ENCODE data around the gene SARNP. TPM values are rescaled to one million over a fixed set of nuclear protein-coding genes. Genes with fewer than 3 reads are reported as not detected.

The SARNP gene
- total and polyA plus RNA-seq, 4 donors: 19.1 to 34.2 (median 25.6) TPM

- Histone ChIP-seq H3K4me1 (ENCODE audit: control insufficient read depth in 4 of 4, insufficient read depth in 4 of 4, low read length in 3 of 4) (peaks cover 2 to 26% (median 15%) of the 10 kb centered on the region in 4 donors), H3K27ac (ENCODE audit: low read depth in 1 of 2, low read length in 2 of 2) (peak overlapping the region; percentile 93 to 96), H3K27me3 (ENCODE audit: control insufficient read depth in 4 of 4, insufficient read depth in 4 of 4, low read length in 3 of 4) (no peaks in the 10 kb centered on the region), H3K9ac (ENCODE audit: low read depth in 1 of 2, low read length in 2 of 2) (peak overlapping the region; percentile 68 to 95), H3K36me3 (ENCODE audit: control insufficient read depth in 4 of 4, insufficient read depth in 3 of 4, low read depth in 1 of 4, low read length in 3 of 4) (peaks cover 0 to 8% (median 5%) of the 10 kb centered on the region in 4 donors), H3K4me3 (ENCODE audit: low read depth in 1 of 3, low read length in 3 of 3) (peak overlapping the region; percentile 55 to 71 (median 66)), H3K9me3 (ENCODE audit: control insufficient read depth in 4 of 4, low read length in 3 of 4) (no peaks in the 10 kb centered on the region)
- 52% methylated on average over 19 of the region's 19 CpGs for WGBS
- TF ChIP-seq TAF1 (conservative IDR thresholded peaks at IDR 0.05): no peak
- no peak for TF ChIP-seq ATF3 (IDR thresholded peaks at IDR 0.05)
- TF ChIP-seq FOXA1 (IDR thresholded peaks at IDR 0.05): no peak
- no peak for DNase-seq (ENCODE audit: low spot score)
Observed at GRCh38 chr12:55729819-55730818, 87.4 kb downstream of the SARNP start.

- Histone ChIP-seq H3K36me3 (ENCODE audit: control insufficient read depth in 4 of 4, insufficient read depth in 3 of 4, low read depth in 1 of 4, low read length in 3 of 4) (peaks cover 0 to 15% (median 7%) of the 10 kb centered on the region in 4 donors), H3K27ac (ENCODE audit: low read depth in 1 of 2, low read length in 2 of 2) (peak within 1 kb of the TSS; percentile 93 to 96), H3K9ac (ENCODE audit: low read depth in 1 of 2, low read length in 2 of 2) (peak within 1 kb of the TSS; percentile 86 to 95), H3K4me3 (ENCODE audit: low read depth in 1 of 3, low read length in 3 of 3) (peak within 1 kb of the TSS; percentile 55 to 88 (median 84)), H3K4me1 (ENCODE audit: control insufficient read depth in 4 of 4, insufficient read depth in 4 of 4, low read length in 3 of 4) (peaks cover 2 to 33% (median 20%) of the 10 kb centered on the region in 4 donors), H3K27me3 (ENCODE audit: control insufficient read depth in 4 of 4, insufficient read depth in 4 of 4, low read length in 3 of 4) (no peaks in the 10 kb centered on the region), H3K9me3 (ENCODE audit: control insufficient read depth in 4 of 4, low read length in 3 of 4) (no peaks in the 10 kb centered on the region)
- peak; percentile 77 for DNase-seq (ENCODE audit: low spot score)
- WGBS: under 1% methylated on average over 61 of the region's 61 CpGs
- TF ChIP-seq REST (IDR thresholded peaks at IDR 0.05) (peak; percentile 40), MAX (IDR thresholded peaks at IDR 0.05) (peak; percentile 47), RXRA (IDR thresholded peaks at IDR 0.05) (peak in 1 of 2 donors; percentile 41), YY1 (IDR thresholded peaks at IDR 0.05) (peak; percentile 50), HNF4A (conservative IDR thresholded peaks at IDR 0.05) (no peak), SP1 (IDR thresholded peaks at IDR 0.05) (no peak), EGR1 (IDR thresholded peaks at IDR 0.05; ENCODE audit: low read depth in 2 of 2) (peak; percentile 71 to 81), TAF1 (conservative IDR thresholded peaks at IDR 0.05) (peak; percentile 42), FOXA2 (IDR thresholded peaks at IDR 0.05) (no peak), JUND (IDR thresholded peaks at IDR 0.05) (peak in 1 of 2 donors; percentile 4)
Observed at GRCh38 chr12:55728939-55729818, 88.3 kb downstream of the SARNP start, which contains the start of gene CD63. CD63 (minus strand) TSS chr12:55729009; CDS start chr12:55728341, 668 bp downstream.
